ENCODE results near the gene EIF5AL1. TPM values are rescaled to one million over a fixed set of nuclear protein-coding genes. Genes with fewer than 3 reads are reported as not detected.
"Not testable (repeated sequence)": the region's sequence is repeated elsewhere in the genome, so short reads cannot be mapped to it uniquely, and the experiment has no call there.

Gene EIF5AL1
- total RNA-seq, 2 donors from 2014 or later, result 0.19 to 0.37 TPM

DNA sequence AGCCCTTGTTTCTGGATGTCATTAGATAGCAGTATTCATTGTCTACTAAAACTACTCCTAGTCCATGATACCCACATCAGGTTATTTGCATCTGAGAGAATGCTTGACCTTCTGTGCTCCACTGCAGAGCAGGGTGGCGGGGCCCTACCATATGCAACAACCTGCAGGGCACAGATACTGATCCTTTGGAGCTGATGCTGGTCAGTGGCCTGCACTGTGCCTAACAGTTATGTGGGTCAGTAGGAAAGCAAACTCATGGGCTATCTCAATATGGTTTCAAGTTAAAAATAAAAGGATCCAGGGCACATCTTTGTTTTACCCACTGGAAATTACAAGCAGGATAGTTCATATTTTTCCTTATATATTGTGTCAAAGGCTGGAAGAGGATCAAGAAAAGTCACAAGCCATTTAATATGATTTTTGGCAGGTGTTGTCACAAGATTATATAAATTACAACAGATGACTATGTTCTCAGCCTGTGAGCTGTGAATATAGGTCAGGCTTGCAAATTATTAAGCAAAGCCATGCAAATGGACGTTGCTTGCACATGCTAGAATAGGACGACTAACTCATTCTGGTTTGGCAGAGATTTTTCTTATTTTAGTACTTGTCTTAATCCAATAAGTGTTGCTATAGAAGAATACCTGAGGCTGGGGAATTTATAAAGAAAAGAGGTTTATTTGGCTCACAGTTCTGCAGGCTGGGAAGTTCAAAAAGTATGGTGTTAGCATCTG, 32.8 kb downstream of the EIF5AL1 start:
- intact Hi-C loops (cut with DNase I), result not testable (repeated sequence)

DNA sequence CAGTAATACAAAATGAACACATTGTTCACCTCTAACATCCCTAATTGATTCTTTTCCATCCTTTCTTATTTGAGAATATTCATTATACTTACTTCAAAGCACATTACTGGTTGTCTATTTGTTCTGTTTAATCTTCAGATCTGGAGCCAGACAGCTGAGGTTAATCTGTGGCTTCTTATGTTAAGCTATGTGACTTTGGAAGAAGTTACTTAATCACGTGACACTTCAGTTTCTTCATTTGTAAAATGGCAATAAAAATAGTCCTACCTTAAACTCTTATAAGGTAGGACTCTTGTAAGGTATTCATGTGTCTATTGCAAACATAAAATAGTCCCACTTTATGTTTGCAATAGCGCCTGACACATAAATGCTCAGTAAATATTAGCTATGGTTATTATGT, 34.8 kb downstream of the EIF5AL1 start:
- intact Hi-C loops (cut with DNase I); DNase-seq (ENCODE audit: low spot score): not testable (repeated sequence)

More for the DNA sequence above, 32.8 kb downstream of the EIF5AL1 start:
- DNase-seq (ENCODE audit: low spot score), result not testable (repeated sequence)

DNA sequence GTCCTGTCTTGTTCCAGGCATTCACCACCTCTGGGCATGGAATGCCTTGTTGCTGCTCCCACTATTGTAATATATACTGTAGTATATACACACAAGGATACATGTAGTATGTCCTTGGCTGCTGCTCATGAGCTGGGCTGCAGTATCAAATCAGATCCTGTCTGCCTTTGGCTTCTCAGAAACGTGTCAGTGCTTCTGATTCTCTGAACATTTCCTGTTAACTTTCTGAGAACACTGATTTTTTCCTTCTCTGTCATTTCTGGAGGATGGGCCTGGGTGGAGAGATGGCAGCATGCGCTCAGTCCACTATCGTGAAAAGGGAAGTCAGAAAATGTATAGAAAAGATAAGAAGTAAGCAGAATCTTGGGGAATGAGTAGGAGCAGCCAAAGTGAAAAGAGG, 35.6 kb downstream of the EIF5AL1 start:
- intact Hi-C loops (cut with DNase I), result no loop called here
- no peak for DNase-seq (ENCODE audit: low spot score)

DNA sequence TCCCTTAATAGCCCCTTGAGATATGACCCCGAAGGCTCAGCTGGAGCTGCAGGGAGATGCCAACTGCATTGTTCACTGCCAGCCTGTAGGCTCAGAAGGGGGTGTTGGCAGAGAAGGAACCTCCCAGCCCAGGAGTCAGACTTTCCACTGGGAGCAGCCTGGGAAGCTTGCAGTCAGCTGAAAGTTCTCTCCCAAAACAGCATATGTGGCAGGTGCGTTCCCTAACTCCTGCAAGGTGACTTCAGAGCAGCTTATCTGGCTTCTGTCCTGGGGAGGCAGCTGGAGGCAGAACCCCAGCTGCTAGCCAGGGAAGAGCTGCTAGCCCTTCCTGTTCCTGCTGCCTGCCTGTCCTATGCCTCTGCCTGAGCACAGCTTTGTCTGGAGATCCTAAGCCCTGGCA, 39.8 kb downstream of the EIF5AL1 start:
- DNase-seq (ENCODE audit: low spot score), result no peak
- intact Hi-C loops (cut with DNase I), result no loop called here

DNA sequence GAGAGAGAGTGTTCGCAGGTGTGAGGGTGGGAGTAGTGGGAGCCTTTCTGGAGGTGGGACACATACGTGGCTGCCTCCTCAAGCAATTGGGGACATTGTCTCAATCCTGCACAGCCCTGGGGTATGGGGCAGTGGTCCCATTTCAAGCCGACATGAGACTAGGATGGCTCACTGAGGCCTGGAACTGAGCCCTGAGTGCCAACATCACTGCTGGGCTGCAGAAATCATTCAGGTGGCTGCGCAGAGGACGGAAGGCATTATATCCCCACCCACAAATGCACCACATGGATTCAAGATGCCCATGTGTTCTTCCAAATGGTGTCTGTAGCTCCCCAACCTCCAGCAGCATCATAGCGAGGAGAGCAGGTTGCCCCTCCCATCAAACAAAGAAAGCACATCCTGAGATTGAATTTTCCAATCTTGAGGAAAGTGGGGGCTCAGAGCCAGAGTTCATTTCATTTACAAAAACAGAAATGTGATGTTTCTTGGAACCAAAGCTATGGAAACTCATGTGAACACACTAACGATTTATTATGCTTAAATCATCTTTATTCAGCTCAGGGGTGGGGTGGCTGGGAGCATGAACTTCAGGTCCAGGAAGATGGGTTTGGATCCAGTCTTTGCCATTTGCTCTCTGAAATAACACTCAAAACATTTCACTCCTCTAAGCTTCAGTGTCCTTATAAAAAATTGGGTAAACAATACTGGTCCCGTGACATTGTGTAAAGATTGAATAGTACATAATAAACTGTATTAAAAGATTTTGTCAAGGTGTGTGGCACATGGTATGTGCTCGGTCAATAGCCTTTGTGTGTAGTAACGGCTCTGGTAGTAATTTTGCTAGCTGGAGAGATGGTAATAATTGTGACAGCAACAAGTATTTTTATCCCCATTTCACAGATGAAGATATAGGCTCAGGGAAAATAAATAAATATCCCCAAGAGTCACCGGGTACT, 43.3 kb downstream of the EIF5AL1 start:
- DNase-seq (ENCODE audit: low spot score), result no peak
- intact Hi-C loops (cut with DNase I), result no loop called here

DNA sequence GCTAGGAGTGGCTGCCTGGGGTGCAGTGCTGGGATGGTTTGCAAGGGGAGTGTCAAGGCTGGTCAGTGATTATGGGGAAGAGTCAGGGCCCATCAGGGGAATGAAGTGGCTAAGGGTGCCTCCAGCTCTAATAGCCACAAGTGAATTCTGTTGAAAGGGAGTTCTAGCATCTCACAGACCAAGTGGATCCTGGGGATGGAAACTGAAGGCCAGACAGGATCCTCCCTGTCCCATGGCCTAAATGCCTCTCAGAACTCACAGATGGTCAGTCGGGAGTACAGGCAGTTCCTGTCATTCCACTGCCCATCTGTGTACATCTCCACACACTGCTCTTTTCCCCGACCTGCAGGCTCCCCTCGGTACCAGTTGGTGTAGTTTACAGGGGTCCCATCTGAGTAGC, 44.6 kb downstream of the EIF5AL1 start:
- intact Hi-C loops (cut with DNase I); DNase-seq (ENCODE audit: low spot score): not testable (repeated sequence)

DNA sequence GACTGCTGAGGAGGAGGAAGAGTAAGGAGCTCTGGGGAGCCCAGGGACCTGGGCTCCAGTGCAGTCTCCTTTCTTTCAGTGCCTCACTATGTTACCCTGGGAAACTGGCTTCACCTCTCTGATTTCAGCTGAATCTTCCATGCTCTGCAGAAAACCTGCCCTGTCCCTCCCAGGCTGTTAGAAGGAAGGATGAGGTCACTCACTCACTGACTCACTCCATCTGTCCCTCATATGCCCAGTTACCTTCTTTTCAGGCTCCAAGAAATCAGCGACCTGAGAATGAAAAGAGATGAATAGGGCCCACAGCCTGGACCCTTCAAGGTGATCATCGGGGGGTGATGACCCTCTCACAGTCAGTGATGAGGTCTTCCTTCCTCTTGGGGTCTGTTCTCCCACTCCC, 47.4 kb downstream of the EIF5AL1 start:
- no peak for DNase-seq (ENCODE audit: low spot score)
- intact Hi-C loops (cut with DNase I), result loop anchor here in 1 of 2 donors (5.0 kb wide), 1 partner anchor 1113 kb away; no protein-coding TSS in a partner anchor

DNA sequence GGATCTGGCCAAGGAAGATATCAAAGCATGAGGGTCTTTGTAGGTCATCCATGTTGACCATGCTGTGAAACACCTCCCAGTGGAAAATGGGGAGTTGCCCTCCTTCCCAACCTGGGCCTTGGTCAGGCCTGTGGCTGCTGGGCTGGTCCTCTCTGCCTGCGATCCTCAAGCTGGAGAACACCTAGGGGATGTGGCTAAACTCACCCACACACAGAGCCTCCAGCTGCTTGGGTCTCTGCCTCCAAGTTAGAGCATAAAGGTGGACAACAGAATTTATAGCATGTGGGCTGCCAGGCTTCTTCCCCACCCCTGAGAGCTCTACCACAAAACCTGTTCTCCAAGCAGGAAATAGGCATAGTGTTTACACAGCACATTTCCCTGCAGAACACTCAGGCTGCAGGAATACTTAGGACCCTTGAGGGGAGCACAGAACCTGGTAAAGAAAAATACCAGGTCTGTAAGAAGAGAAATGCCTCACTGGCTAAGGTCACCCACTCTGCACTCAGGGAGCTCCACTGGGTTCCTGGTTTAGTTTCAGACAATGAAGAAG, 47.9 kb downstream of the EIF5AL1 start, which contains the start of gene SFTPA2:
Gene SFTPA2 (minus strand): TSS at position 248 of the 550 bp plus-strand sequence. CDS start 924 bp downstream, outside the sequence.
- DNase-seq (ENCODE audit: low spot score), result no peak
- intact Hi-C loops (cut with DNase I), result loop anchor here in 1 of 2 donors (5.0 kb wide), 1 partner anchor 1112 kb away; no protein-coding TSS in a partner anchor

DNA sequence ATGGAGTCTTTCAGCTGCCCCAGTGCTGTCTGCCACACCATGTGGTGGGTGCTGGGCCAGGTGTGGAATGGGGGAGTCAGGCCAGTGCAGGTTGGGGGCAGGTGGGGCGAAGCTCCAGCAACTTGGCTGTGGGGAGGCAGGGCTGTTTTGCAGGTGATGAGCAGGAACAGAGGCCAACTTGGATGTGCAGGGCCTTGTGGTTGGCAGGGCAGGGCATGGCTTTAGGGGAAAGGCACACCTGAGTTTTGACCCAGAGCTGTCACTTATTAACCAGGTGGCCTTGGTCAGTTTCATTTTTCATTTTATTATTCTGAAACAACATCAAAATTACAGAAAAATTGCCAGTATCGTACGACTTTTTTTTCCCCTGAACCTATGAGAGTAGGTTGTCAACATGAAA, 48.9 kb downstream of the EIF5AL1 start:
- no peak for DNase-seq (ENCODE audit: low spot score)
- intact Hi-C loops (cut with DNase I), result loop anchor here in 1 of 2 donors (5.0 kb wide), 1 partner anchor 1111 kb away; no protein-coding TSS in a partner anchor

DNA sequence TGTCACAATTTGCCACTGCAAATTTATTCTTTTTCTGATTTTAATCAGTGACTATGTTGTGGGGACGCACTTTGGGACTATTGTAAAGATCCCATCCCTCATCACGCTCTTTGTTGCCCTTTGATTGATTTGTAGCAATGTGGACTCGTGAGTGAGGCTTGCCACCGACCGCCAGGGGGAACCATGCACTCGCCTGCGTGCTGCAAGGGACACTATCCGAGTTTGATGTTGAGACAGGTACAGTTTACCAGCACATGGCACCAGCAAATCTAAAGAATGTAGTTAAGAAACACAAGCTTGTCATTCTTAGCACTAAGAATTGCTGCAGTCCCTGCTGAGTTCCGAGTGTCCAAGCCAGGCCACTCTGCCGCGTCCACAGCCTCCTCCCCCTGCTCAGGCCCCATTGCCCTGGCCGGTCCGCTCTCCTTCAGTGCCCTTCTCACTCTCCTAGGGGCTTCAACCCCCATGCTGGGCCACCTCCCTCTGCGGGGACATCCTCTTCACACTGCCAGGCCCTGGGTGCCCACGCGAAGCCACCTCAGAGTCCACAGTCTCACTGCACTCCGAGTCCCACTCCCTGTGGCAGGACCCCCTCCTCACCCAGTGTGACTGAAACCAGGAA, 49.9 kb downstream of the EIF5AL1 start:
- DNase-seq (ENCODE audit: low spot score), result peak; percentile 88

DNA sequence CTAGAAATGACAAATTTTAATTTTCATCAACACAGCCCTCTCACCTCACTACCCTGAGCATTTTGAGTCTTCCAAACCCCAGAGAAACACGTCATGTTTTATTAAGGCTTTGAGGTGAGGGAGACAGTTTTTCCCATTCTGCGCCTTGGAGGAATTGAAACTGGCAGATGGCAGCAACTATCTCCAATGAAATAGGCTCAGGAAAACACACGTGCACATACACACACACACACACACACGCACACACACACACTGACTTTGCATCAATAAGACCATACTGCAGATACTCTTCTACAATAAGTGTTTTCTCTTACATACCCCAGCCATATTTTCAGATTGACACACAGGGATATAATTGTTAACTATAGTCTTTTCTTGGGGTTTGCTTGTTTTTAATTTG, 51.1 kb downstream of the EIF5AL1 start:
- intact Hi-C loops (cut with DNase I), result loop anchor here in 1 of 2 donors (5.0 kb wide), 1 partner anchor 1109 kb away; no protein-coding TSS in a partner anchor
- no peak for DNase-seq (ENCODE audit: low spot score)

More for the DNA sequence above, 49.9 kb downstream of the EIF5AL1 start:
- intact Hi-C loops (cut with DNase I), result loop anchor here in 1 of 2 donors (5.0 kb wide), 1 partner anchor 1110 kb away; no protein-coding TSS in a partner anchor

Other genes with a start within 250 kb of the EIF5AL1 start
- 10 to 100 TPM; 20.4 to 23.9 TPM for gene PPIF, start 165.1 kb upstream of the EIF5AL1 start, total RNA-seq
- gene ZCCHC24, start 66.9 kb upstream of the EIF5AL1 start, total RNA-seq, result 100 to 1,000 TPM; 113 to 125 TPM
- gene SFTPA2, start 47.9 kb downstream of the EIF5AL1 start, total RNA-seq, result 1 to 10 TPM in 1 of 2 donors, under 1 TPM in 1; 0.19 to 2.6 TPM
- under 1 TPM in 1 of 2 donors, not detected in 1; 0.83 TPM for gene SFTPA1, start 98.4 kb downstream of the EIF5AL1 start, total RNA-seq
- gene NUTM2B, start 190.7 kb downstream of the EIF5AL1 start, total RNA-seq, result under 1 TPM in 1 of 2 donors, not detected in 1; 0.71 TPM

All from posterior vena cava (tissue), 2 donors.